ENCODE measurements around the gene CPEB1. TPM values are rescaled to one million over a fixed set of nuclear protein-coding genes. Genes with fewer than 3 reads are reported as not detected.

CPEB1 gene
- total and polyA plus RNA-seq, 9 donors = 5.4 to 28.9 (median 10.5) TPM

DNA sequence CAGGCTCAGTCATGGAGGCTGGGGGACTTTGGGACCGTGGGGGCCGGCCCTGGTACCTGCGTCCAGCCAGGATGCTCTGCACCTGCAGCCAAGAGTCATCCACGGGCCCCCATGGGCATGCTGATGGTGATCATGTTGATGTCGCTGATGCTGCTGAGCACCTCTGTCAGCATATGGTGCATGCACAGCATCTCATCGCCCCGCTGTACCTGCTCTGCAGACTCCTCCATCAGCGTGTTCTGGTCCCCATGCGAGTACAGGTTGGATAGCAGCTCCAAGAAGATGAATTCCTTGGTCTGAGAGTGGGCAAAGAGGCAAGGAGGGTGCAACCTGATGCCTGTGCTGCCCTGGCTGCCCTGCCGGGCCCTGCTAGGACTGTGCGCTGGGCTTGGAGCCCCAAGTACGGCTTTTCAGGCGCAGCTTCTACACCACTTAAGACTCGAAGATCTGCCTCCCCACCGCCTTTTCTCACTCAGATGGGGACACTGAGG, 114.1 kb downstream of the CPEB1 start:
- H3K27me3 ChIP-seq = no peaks in the 10 kb centered on the region
- no peaks in the 10 kb centered on the region for H3K4me1 ChIP-seq (ENCODE audit: insufficient read depth)

DNA sequence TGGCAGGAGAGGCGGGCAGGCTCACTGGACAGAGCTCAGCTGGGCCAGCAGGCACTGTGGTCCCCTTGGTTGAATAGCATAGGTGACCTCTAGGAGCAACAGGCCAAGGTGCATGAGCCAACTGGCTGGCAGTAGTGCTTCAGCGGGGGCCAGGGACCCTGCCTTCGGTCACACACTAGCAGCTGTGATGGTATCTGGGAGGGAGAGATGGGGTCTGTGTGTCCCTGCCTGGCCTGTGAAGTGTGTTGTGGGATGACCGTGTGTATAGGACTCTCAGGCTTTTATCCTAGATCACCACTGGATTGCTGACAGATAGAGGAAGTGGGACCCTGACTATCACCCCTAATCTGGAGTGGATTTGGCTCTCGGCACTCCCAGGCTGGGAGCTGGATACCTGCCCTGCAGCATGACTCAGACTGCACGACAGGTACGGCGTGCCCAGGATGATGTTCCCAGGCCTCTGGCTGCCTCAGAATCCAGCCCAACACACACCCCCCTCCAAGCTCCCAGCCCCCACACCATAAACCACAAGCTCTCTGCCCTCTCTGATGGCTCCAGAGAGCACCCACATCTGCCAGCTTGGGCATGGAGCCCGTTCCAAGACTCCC, 114.7 kb downstream of the CPEB1 start:
- WGBS, 3 donors = 74 to 79% (median 79%) methylated on average over 9 of the region's 9 CpGs
- Histone ChIP-seq H3K36me3 (no peaks in the 10 kb centered on the region), H3K27me3 (no peaks in the 10 kb centered on the region), H3K4me1 (ENCODE audit: insufficient read depth) (no peaks in the 10 kb centered on the region), H3K27ac (no peak overlapping the region), H3K4me3 (no peak overlapping the region), H3K9me3 (no peaks in the 10 kb centered on the region)
- DNase-seq = peak in 1 of 5 donors; percentile 17
- TF ChIP-seq POLR2A (IDR thresholded peaks at IDR 0.05) (no peak), EP300 (IDR thresholded peaks at IDR 0.05) (no peak)
- TF ChIP-seq, protein P1, sequence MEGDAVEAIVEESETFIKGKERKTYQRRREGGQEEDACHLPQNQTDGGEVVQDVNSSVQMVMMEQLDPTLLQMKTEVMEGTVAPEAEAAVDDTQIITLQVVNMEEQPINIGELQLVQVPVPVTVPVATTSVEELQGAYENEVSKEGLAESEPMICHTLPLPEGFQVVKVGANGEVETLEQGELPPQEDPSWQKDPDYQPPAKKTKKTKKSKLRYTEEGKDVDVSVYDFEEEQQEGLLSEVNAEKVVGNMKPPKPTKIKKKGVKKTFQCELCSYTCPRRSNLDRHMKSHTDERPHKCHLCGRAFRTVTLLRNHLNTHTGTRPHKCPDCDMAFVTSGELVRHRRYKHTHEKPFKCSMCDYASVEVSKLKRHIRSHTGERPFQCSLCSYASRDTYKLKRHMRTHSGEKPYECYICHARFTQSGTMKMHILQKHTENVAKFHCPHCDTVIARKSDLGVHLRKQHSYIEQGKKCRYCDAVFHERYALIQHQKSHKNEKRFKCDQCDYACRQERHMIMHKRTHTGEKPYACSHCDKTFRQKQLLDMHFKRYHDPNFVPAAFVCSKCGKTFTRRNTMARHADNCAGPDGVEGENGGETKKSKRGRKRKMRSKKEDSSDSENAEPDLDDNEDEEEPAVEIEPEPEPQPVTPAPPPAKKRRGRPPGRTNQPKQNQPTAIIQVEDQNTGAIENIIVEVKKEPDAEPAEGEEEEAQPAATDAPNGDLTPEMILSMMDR (IDR thresholded peaks at IDR 0.05) = no peak
- intact Hi-C loops (cut with DNase I) = loop anchor here in 1 of 4 donors (10.0 kb wide), 2 partner anchors 272 to 482 kb away; partner anchors contain the start of genes C15orf40, FSD2 and WHAMM

More for the DNA sequence above, 114.1 kb downstream of the CPEB1 start:
- intact Hi-C loops (cut with DNase I) = loop anchor here in 1 of 4 donors (10.0 kb wide), 2 partner anchors 272 to 482 kb away; partner anchors contain the start of genes C15orf40, FSD2 and WHAMM
- no peak overlapping the region for H3K4me3 ChIP-seq
- H3K36me3 ChIP-seq = no peaks in the 10 kb centered on the region
- no peak overlapping the region for H3K27ac ChIP-seq
- peak in 1 of 5 donors; percentile 20 for DNase-seq
- 86 to 93% (median 88%) methylated on average over 12 to 15 of the region's 15 CpGs for WGBS, 3 donors
- no peaks in the 10 kb centered on the region for H3K9me3 ChIP-seq
- TF ChIP-seq EP300 (IDR thresholded peaks at IDR 0.05) = no peak
- TF ChIP-seq, protein P1 (IDR thresholded peaks at IDR 0.05) = no peak
- no peak for TF ChIP-seq POLR2A (IDR thresholded peaks at IDR 0.05)

DNA sequence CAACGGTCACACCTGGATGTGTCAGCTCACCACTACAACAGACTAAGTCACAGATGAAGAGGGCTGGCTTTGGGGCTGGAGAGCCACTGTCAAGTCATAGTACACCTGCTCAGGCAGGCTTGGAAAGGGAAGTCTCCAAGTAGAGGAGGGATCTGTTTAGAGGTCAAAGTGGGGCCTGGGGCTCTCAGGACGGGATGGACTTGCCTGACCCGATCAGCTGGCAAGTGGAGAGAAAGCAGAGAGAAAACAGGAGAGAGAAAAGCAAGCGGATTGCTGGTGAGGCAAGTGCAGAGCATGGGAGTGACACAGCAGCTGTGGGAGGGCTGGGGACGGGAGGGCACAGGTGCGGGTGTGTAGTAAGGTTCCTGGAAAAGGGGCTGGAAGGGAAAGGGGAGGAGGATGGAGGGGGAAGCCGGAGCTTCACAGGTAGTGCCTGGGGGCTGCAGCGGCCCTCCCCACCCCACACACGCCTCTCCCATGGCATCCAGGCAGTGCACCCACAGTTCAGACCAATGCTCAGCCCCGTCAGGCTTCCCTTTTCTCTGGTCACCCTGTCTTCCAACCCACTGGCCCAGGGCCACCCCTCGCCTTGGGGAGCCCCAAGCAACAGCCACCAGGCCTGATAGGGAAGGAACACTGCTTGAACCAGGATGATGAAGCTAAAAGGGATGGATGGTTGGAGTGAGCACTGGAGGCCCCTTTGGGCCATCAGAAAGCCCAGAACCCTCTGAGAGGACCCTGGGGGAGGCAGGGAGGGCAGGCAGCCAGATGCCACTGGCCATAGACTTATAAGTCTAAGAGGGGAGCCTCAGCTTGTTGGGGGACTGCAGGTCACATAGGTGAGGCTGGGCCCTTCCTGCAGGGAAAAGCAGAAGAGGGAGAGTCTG, 115.4 kb downstream of the CPEB1 start:
- H3K4me1 ChIP-seq (ENCODE audit: insufficient read depth) = no peaks in the 10 kb centered on the region
- intact Hi-C loops (cut with DNase I) = loop anchor here in 1 of 4 donors (10.0 kb wide), 2 partner anchors 273 to 483 kb away; partner anchors contain the start of genes C15orf40, FSD2 and WHAMM
- H3K27me3 ChIP-seq = no peaks in the 10 kb centered on the region
- H3K36me3 ChIP-seq = no peaks in the 10 kb centered on the region
- no peaks in the 10 kb centered on the region for H3K9me3 ChIP-seq
- H3K4me3 ChIP-seq = no peak overlapping the region
- TF ChIP-seq EP300 (IDR thresholded peaks at IDR 0.05) = no peak
- TF ChIP-seq, protein P1 (IDR thresholded peaks at IDR 0.05) = no peak
- TF ChIP-seq POLR2A (IDR thresholded peaks at IDR 0.05) = no peak
- peak in 1 of 5 donors; percentile 17 for DNase-seq
- H3K27ac ChIP-seq = no peak overlapping the region
- 79 to 85% (median 83%) methylated on average over 11 of the region's 11 CpGs for WGBS, 3 donors

DNA sequence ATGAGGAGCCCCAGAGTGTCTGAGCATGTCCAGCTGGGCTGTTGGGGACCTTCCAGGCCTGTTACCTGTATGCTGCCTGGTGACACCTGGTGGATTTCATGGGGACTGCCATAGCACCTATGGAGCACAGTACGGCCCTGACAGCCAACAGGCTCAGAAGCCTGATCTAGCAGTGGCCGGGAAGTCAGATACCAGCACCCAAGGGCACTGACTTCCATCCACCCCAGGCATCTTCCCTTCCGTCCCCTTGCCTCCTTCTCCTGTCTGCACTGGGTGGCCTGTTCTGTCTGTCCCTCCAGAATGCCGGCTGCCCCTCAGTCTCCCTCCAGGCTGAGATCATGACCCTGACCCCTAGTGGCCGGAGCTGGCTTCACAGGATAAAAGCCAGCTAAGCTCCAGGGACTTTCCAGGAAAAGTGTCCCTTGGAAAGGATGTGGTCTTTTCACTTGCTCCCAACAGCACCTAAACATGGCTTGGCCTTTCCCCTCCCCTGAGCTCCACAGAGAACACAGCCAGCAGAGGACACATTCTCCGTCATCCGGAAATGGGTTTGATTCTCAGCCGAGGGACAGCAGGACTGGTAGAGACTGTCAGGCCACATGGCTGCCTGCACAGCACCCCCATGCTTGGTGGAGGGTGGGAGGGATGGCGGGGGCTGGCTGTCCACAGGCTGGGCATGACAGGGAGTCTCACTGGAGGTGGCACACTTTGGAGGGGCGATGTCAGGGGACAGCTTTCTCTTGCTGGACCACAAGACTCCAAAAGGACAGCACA, 116.4 kb downstream of the CPEB1 start:
- Histone ChIP-seq H3K27me3 (no peaks in the 10 kb centered on the region), H3K4me1 (ENCODE audit: insufficient read depth) (no peaks in the 10 kb centered on the region), H3K4me3 (no peak overlapping the region), H3K36me3 (no peaks in the 10 kb centered on the region), H3K9me3 (no peaks in the 10 kb centered on the region), H3K27ac (no peak overlapping the region)
- WGBS, 3 donors = 25 to 37% (median 28%) methylated on average over 8 to 10 of the region's 10 CpGs
- TF ChIP-seq, protein P1 (IDR thresholded peaks at IDR 0.05) = peak in 1 of 3 donors; percentile 49
- no peak for TF ChIP-seq POLR2A (IDR thresholded peaks at IDR 0.05)
- intact Hi-C loops (cut with DNase I) = loop anchor here in 1 of 4 donors (10.0 kb wide), 2 partner anchors 274 to 484 kb away; partner anchors contain the start of genes C15orf40, FSD2 and WHAMM
- DNase-seq = peak; percentile 37 to 66 (median 60)

Measured in ovary (tissue), 9 donors.